OCI-LY3 (cell line): ENCODE measurements around the gene TUBA3E.
"Not testable (repeated sequence)": the region's sequence is repeated elsewhere in the genome, so short reads cannot be mapped to it uniquely, and the experiment has no call there.

Experiments used
- EZH2phosphoT487 ChIP-seq: fragments of 200-600 bp; shearing (Covaris generic); IDR thresholded peaks from 2 replicates; pipeline ENCODE4 v1.6.1; 2018; ENCODE audit warnings: antibody characterized with exemption, mixed run types, low read depth
- TF ChIP-seq, protein P1 (sequence below): fragments of 200-600, 300-600 bp; sonication (generic); IDR thresholded peaks from 2 replicates; pipeline ENCODE4 v1.5.1; 2014; ENCODE audit warnings: antibody characterized with exemption, low read length, low read depth

- TF ChIP-seq, protein P1, sequence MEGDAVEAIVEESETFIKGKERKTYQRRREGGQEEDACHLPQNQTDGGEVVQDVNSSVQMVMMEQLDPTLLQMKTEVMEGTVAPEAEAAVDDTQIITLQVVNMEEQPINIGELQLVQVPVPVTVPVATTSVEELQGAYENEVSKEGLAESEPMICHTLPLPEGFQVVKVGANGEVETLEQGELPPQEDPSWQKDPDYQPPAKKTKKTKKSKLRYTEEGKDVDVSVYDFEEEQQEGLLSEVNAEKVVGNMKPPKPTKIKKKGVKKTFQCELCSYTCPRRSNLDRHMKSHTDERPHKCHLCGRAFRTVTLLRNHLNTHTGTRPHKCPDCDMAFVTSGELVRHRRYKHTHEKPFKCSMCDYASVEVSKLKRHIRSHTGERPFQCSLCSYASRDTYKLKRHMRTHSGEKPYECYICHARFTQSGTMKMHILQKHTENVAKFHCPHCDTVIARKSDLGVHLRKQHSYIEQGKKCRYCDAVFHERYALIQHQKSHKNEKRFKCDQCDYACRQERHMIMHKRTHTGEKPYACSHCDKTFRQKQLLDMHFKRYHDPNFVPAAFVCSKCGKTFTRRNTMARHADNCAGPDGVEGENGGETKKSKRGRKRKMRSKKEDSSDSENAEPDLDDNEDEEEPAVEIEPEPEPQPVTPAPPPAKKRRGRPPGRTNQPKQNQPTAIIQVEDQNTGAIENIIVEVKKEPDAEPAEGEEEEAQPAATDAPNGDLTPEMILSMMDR: not testable (repeated sequence)
- TF ChIP-seq EZH2phosphoT487: not testable (repeated sequence)
Observed at GRCh38 chr2:130159376-130159775, 38.9 kb downstream of the TUBA3E start.
